HUES6 (cell line): ENCODE data around the gene CALHM6.

Experiments
- H3K27ac ChIP-seq: 2 replicates; pipeline ENCODE4 v1.7.0; 2013; ENCODE audit warnings: low read depth, mild to moderate bottlenecking, low read length, inconsistent platforms
- H3K27me3 ChIP-seq: 2 replicates; pipeline ENCODE4 v1.6.1; 2013; ENCODE audit warnings: low read length; ENCODE audit not compliant: control insufficient read depth, insufficient read depth
- H3K36me3 ChIP-seq: 2 replicates; pipeline ENCODE4 v1.6.1; 2013; ENCODE audit warnings: low read length; ENCODE audit not compliant: control insufficient read depth, insufficient read depth
- H3K4me1 ChIP-seq: 2 replicates; pipeline ENCODE4 v1.6.1; 2013; ENCODE audit warnings: low read length; ENCODE audit not compliant: control insufficient read depth, insufficient read depth
- H3K4me3 ChIP-seq: 2 replicates; pipeline ENCODE4 v1.5.1; 2013; ENCODE audit warnings: low read depth, low read length
- H3K9ac ChIP-seq: one replicate; pipeline ENCODE4 v1.6.1; 2013; ENCODE audit warnings: mild to moderate bottlenecking, low read length
- H3K9me3 ChIP-seq: 2 replicates; pipeline ENCODE4 v1.6.1; 2013; ENCODE audit warnings: low read depth, low read length; ENCODE audit not compliant: control insufficient read depth, insufficient read depth

Gene CALHM6

DNA sequence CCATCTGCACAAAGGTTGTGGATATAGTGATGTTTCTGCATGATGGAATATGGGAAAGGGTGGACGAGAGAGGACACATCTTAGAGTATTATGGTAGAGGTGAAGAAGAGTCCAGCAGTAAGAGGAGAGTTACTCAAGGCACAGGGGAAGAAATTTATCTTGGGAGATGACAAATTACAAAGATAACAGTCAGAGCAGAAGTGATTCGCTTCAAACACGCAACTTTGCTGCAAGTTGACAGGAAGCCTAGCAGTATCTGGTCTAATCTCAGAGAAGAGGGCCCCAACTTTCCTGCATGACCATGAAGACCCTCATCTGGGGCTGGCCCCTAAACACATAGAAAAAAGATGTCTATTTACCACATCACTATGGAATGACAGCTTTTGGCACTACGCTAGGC lies 1.2 kb upstream of the CALHM6 start:
- H3K9me3 ChIP-seq: no peaks in the 10 kb centered on the region
- peaks cover 62% of the 10 kb centered on the region for H3K27me3 ChIP-seq
- H3K9ac ChIP-seq: no peak overlapping the region
- no peak overlapping the region for H3K27ac ChIP-seq
- H3K4me1 ChIP-seq: peaks cover 12% of the 10 kb centered on the region
- no peak overlapping the region for H3K4me3 ChIP-seq
- no peaks in the 10 kb centered on the region for H3K36me3 ChIP-seq

DNA sequence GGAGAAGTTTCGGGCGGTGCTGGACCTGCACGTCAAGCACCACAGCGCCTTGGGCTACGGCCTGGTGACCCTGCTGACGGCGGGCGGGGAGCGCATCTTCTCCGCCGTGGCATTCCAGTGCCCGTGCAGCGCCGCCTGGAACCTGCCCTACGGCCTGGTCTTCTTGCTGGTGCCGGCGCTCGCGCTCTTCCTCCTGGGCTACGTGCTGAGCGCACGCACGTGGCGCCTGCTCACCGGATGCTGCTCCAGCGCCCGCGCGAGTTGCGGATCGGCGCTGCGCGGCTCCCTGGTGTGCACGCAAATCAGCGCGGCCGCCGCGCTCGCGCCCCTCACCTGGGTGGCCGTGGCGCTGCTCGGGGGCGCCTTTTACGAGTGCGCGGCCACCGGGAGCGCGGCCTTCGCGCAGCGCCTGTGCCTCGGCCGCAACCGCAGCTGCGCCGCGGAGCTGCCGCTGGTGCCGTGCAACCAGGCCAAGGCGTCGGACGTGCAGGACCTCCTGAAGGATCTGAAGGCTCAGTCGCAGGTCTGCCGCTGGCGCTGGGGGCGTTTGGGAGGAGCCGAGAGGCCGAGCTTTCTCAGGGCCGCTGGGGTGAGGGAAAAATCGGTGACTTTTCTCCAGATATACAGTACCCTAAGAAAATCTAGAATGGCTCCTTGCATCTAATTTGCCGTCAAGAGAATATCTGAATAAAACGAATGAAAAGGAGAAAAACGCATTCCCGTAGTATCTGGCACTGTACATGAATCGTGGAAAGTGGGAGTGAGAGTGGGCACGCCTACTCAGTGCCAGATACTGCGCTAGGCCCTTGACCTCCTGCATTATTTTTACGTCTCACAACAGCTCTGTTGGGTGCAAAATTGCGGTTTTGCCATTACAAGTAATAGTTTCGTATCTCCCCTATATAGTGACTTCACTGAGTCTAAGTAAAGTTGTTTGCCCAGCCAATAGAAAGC lies 1.0 kb downstream of the CALHM6 start:
- H3K4me1 ChIP-seq: peaks cover 16% of the 10 kb centered on the region
- H3K27me3 ChIP-seq: peaks cover 62% of the 10 kb centered on the region
- peak overlapping the region; percentile 58 for H3K4me3 ChIP-seq
- H3K36me3 ChIP-seq: no peaks in the 10 kb centered on the region
- no peaks in the 10 kb centered on the region for H3K9me3 ChIP-seq
- H3K9ac ChIP-seq: peak overlapping the region; percentile 31
- no peak overlapping the region for H3K27ac ChIP-seq

DNA sequence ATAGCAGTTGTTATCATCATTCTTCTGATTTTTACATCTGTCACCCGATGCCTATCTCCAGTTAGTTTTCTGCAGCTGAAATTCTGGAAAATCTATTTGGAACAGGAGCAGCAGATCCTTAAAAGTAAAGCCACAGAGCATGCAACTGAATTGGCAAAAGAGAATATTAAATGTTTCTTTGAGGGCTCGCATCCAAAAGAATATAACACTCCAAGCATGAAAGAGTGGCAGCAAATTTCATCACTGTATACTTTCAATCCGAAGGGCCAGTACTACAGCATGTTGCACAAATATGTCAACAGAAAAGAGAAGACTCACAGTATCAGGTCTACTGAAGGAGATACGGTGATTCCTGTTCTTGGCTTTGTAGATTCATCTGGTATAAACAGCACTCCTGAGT lies 2.1 kb downstream of the CALHM6 start:
- no peaks in the 10 kb centered on the region for H3K9me3 ChIP-seq
- no peak overlapping the region for H3K4me3 ChIP-seq
- no peak overlapping the region for H3K9ac ChIP-seq
- H3K36me3 ChIP-seq: no peaks in the 10 kb centered on the region
- peaks cover 16% of the 10 kb centered on the region for H3K4me1 ChIP-seq
- peaks cover 62% of the 10 kb centered on the region for H3K27me3 ChIP-seq
- H3K27ac ChIP-seq: no peak overlapping the region

DNA sequence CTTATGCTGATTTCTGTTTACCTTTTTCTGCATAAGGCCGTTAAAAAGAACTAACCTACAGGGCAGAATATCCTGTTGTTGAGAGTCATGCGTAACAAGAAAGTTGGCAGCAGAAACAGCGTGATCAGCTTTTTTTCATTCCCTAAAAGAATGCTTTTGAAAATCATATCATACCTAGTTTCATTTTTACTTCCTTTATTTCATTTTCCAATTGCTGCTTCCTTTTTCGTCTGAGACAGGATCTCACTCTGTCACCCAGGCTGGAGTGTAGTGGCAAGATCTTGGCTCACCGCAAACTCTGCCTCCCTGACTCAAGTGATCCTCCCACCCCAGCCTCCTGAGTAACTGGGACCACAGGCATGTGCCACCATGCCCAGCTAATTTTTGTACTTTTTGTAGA lies 4.1 kb downstream of the CALHM6 start:
- peaks cover 44% of the 10 kb centered on the region for H3K27me3 ChIP-seq
- no peaks in the 10 kb centered on the region for H3K36me3 ChIP-seq
- H3K27ac ChIP-seq: no peak overlapping the region
- H3K4me1 ChIP-seq: peaks cover 16% of the 10 kb centered on the region
- H3K4me3 ChIP-seq: no peak overlapping the region
- no peak overlapping the region for H3K9ac ChIP-seq
- H3K9me3 ChIP-seq: peaks cover 2% of the 10 kb centered on the region; the same call in 1 of the 2 replicates

DNA sequence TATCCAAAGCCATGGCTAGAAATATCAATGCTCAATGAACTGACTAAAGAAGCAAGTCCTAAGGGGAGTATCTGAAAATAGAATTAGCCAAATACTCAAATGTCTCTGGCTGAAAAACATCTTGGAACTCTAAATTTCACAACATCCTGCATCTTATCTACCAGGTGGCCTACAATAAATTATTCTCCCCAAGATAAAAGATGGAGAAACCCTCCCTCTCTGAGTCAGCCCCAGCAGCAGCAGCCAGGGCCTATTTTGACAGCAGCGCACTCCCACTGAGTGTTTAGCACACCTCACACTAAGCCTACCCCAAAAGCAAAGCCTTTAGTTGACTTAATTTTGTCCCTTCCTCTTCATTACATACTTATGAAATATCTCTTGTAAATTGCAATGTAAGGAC lies 5.9 kb downstream of the CALHM6 start:
- Histone ChIP-seq H3K27me3 (peaks cover 26% of the 10 kb centered on the region), H3K4me3 (no peak overlapping the region), H3K4me1 (peaks cover 14% of the 10 kb centered on the region), H3K36me3 (no peaks in the 10 kb centered on the region), H3K9me3 (peaks cover 2% of the 10 kb centered on the region; the same call in 1 of the 2 replicates), H3K27ac (no peak overlapping the region), H3K9ac (no peak overlapping the region)

DNA sequence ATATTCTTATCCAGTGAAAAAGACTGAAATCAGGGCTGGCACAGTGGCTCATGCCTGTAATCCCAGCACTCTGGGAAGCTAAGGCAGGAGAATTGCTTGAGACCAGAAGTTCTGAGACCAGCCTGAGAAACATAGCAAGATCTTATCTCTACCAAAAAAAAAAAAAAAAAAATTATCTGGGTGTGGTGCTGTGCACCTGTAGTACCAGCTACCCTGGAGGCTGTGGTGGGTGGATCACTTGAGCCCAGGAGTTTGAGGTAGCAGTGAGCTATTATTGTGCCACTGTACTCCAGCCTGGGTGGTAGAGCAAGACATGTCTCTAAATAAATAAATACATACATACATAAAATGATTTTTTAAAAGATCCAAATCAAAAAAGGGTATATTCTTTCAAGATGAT lies 6.3 kb downstream of the CALHM6 start:
- peaks cover 21% of the 10 kb centered on the region for H3K27me3 ChIP-seq
- peaks cover 2% of the 10 kb centered on the region; the same call in 1 of the 2 replicates for H3K9me3 ChIP-seq
- no peak overlapping the region for H3K9ac ChIP-seq
- H3K36me3 ChIP-seq: no peaks in the 10 kb centered on the region
- H3K27ac ChIP-seq: no peak overlapping the region
- no peak overlapping the region for H3K4me3 ChIP-seq
- H3K4me1 ChIP-seq: peaks cover 11% of the 10 kb centered on the region

DNA sequence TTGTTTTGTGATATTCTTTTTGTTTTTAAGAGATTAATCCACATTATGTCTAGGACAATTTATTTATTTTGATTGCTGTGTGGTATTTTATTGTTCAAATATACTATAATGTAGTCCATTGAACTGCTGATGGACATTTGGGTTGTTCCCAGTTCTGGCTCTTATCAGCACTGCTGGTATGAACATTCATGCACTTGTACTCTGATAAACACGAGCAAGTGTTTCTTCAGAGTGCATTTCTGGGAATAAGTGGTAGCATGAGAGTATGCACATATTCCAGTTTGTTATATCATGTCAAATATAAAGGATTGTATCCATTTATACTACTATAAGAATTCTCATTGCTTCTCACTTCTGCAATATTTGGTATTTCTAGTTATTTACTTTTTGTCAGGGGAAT lies 7.1 kb downstream of the CALHM6 start:
- H3K27me3 ChIP-seq: peaks cover 14% of the 10 kb centered on the region
- peaks cover 10% of the 10 kb centered on the region; the same call in 1 of the 2 replicates for H3K4me1 ChIP-seq
- peaks cover 2% of the 10 kb centered on the region; the same call in 1 of the 2 replicates for H3K9me3 ChIP-seq
- H3K36me3 ChIP-seq: no peaks in the 10 kb centered on the region
- H3K4me3 ChIP-seq: no peak overlapping the region
- H3K9ac ChIP-seq: no peak overlapping the region
- no peak overlapping the region for H3K27ac ChIP-seq

DNA sequence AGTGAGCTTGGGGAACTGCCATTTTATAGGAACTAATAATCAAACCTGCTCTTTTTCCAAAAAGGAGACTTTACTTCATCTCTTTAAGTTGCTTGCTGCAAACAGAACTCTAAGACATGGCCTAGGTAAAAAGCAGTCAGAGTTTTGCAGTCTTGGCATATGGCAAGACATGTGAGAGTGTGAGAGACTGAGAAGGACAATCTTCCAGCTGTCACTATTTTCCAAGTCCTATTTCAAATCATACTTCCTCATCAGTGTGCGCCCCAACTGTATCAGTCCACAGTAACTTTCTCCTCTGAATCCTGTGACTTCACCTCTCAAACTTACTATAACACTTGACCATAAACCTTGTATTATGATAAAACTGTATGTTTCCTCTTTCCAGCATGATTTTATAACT lies 10.4 kb downstream of the CALHM6 start:
- Histone ChIP-seq H3K27me3 (no peaks in the 10 kb centered on the region), H3K9me3 (peaks cover 2% of the 10 kb centered on the region; the same call in 1 of the 2 replicates), H3K9ac (no peak overlapping the region), H3K4me3 (no peak overlapping the region), H3K36me3 (no peaks in the 10 kb centered on the region), H3K4me1 (no peaks in the 10 kb centered on the region), H3K27ac (no peak overlapping the region)

DNA sequence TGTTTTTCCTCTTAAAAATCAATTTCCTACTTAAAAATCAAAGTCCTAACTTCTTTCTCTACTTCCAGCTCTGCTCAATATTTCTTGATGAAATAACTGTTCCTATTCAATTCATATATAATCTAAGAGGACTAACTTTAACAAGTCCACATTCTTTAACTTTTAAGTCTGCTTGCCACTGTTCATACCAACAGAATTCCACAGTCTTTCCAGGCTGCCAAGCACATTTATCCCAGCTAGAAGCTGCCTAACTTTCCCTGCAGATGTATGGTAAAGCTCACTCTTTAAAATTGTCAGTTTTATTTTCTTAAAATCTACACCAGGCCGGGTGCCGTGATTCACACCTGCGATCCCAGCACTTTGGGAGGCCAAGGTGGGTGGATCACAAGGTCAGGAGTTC lies 11.5 kb downstream of the CALHM6 start:
- H3K9ac ChIP-seq: no peak overlapping the region
- H3K4me1 ChIP-seq: no peaks in the 10 kb centered on the region
- H3K27ac ChIP-seq: no peak overlapping the region
- no peak overlapping the region for H3K4me3 ChIP-seq
- no peaks in the 10 kb centered on the region for H3K27me3 ChIP-seq
- peaks cover 2% of the 10 kb centered on the region; the same call in 1 of the 2 replicates for H3K9me3 ChIP-seq
- H3K36me3 ChIP-seq: no peaks in the 10 kb centered on the region

DNA sequence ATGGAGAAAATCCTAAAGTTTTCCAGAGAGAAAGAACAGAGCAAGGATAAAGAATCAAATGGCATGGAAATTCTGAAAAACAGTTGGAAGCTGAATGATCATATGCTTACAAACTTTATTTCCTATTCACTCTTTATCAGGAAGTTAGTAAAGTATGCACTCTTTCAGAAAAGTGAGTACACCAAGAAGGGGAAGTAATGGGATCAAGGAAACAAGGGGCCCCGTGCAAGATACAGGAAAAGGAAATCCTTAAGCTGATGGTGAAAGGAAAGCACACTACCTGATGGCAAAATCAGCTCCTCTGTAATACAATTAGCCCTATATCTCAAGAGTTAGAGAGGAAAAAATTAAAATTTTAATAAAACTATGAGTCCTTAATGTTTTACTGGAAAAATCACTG lies 14.0 kb downstream of the CALHM6 start:
- no peak overlapping the region for H3K4me3 ChIP-seq

DNA sequence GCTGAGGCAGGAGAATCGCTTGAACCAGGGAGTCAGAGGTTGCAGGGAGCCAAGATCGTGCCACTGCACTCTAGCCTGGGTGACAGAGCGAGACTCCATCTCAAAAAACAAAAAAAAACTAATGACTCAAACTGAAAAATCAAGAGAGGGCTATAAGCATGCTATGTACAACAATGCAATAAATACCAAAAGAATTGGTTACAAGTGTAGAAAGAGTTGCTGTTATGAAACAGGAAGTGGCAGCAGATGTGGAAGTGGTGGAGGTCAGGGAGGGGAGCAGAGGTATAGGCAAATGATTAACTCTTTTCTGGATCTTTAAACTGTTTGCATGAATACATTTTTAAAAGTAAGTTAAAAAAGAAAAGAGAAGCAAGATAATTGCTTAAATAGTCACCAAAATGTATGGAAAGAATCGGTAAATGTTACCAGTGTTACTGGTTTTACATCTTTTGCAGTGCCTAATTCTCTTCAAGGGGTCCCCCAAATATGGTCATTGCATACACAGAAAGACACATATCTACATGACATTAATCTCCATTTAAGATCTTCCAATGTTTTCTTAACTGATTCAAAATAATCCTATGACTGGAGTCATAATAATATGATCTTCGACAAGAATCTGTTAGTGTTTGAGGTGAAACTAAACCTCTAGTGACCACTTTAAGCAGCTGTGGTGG lies 15.0 kb downstream of the CALHM6 start:
- no peak overlapping the region for H3K4me3 ChIP-seq
- H3K9ac ChIP-seq: no peak overlapping the region
- H3K27ac ChIP-seq: no peak overlapping the region

More for the DNA sequence above, 14.0 kb downstream of the CALHM6 start:
- H3K36me3 ChIP-seq: no peaks in the 10 kb centered on the region
- no peaks in the 10 kb centered on the region for H3K9me3 ChIP-seq
- H3K9ac ChIP-seq: no peak overlapping the region
- no peaks in the 10 kb centered on the region for H3K27me3 ChIP-seq
- H3K4me1 ChIP-seq: no peaks in the 10 kb centered on the region
- no peak overlapping the region for H3K27ac ChIP-seq

More for the DNA sequence above, 15.0 kb downstream of the CALHM6 start:
- H3K27me3 ChIP-seq: no peaks in the 10 kb centered on the region
- no peaks in the 10 kb centered on the region for H3K36me3 ChIP-seq
- no peaks in the 10 kb centered on the region for H3K4me1 ChIP-seq
- no peaks in the 10 kb centered on the region for H3K9me3 ChIP-seq
